Hepatocyte (in vitro differentiated cells): ENCODE results near the gene CCDC24. TPM values are rescaled to one million over a fixed set of nuclear protein-coding genes. Genes with fewer than 3 reads are reported as not detected.

ENCODE experiments used
- DNase-seq: peaks from one replicate; pipeline ENCODE4 v3.0.0-alpha.2; 2016; ENCODE audit warnings: low spot score
- H2AFZ ChIP-seq: fragments of 200-600 bp; sonication (generic); 2 replicates; pipeline ENCODE4 v1.6.0; 2016; ENCODE audit warnings: antibody characterized with exemption, mild to moderate bottlenecking
- H3K27ac ChIP-seq: fragments of 200-600 bp; sonication (generic); 2 replicates; pipeline ENCODE4 v1.5.1; 2016; ENCODE audit warnings: mild to moderate bottlenecking
- H3K27me3 ChIP-seq: fragments of 200-600 bp; sonication (generic); 2 replicates; pipeline ENCODE4 v1.6.1; 2016
- H3K36me3 ChIP-seq: fragments of 200-600 bp; sonication (generic); replicated peaks from 2 replicates; pipeline ENCODE4 v1.5.1; 2016; ENCODE audit warnings: low read depth; ENCODE audit not compliant: insufficient read depth
- H3K4me1 ChIP-seq: fragments of 200-600 bp; sonication (generic); 2 replicates; pipeline ENCODE4 v1.5.1; 2016; ENCODE audit warnings: mild to moderate bottlenecking, moderate library complexity; ENCODE audit not compliant: insufficient read depth
- H3K4me2 ChIP-seq: fragments of 200-600 bp; sonication (generic); 2 replicates; pipeline ENCODE4 v1.6.0; 2016
- H3K4me3 ChIP-seq: fragments of 200-600 bp; sonication (generic); 2 replicates; pipeline ENCODE4 v1.5.1; 2016; ENCODE audit warnings: mild to moderate bottlenecking
- H3K79me2 ChIP-seq: fragments of 200-600 bp; sonication (generic); 2 replicates; pipeline ENCODE4 v1.6.0; 2017; ENCODE audit warnings: mild to moderate bottlenecking
- H3K9me2 ChIP-seq: fragments of 200-600 bp; sonication (generic); replicated peaks from 2 replicates; pipeline ENCODE4 v1.6.0; 2017; ENCODE audit warnings: mild to moderate bottlenecking; ENCODE audit not compliant: insufficient read depth
- H3K9me3 ChIP-seq: fragments of 200-600 bp; sonication (generic); 2 replicates; pipeline ENCODE4 v1.5.1; 2016; ENCODE audit warnings: low read depth, mild to moderate bottlenecking
- H4K20me1 ChIP-seq: fragments of 200-600 bp; sonication (generic); 2 replicates; pipeline ENCODE4 v1.6.0; 2016; ENCODE audit warnings: mild to moderate bottlenecking; ENCODE audit not compliant: insufficient read depth, poor library complexity, severe bottlenecking
- EZH2 ChIP-seq: fragments of 200-600 bp; sonication (generic); IDR thresholded peaks from 2 replicates; pipeline ENCODE4 v1.6.1; 2016; ENCODE audit warnings: antibody characterized with exemption, mild to moderate bottlenecking, borderline replicate concordance
- EZH2phosphoT487 ChIP-seq: fragments of 200-600 bp; sonication (generic); IDR thresholded peaks from one replicate; pipeline ENCODE4 v1.6.1; 2018; ENCODE audit warnings: antibody characterized with exemption, mild to moderate bottlenecking, low read depth, moderate library complexity; ENCODE audit not compliant: unreplicated experiment, severe bottlenecking
- WGBS: methylation state at CpG from one replicate; pipeline ENCODE4 v1.1.6; 2016; ENCODE audit warnings: low lambda C conversion rate; ENCODE audit errors: missing lambda C conversion rate; 5-methylcytosine and 5-hydroxymethylcytosine counted together
- polyA plus RNA-seq: library from polyadenylated mRNA; unstranded; fragments of >200 nt; fragmentation: Nextera tagmentation; extraction: Ambion mirVana; gene quantifications from 2 replicates; pipeline ENCODE4 v1.2.1, GENCODE V29; 2016
- total RNA-seq: library from RNA; depleted of rRNA; stranded (reverse); fragments of >200 nt; gene quantifications from 2 replicates; pipeline ENCODE4 v1.2.3, GENCODE V29; 2014
- TF ChIP-seq, protein P1 (sequence below): fragments of 200-600 bp; sonication (generic); IDR thresholded peaks from 2 replicates; pipeline ENCODE4 v1.5.1; 2016; ENCODE audit warnings: antibody characterized with exemption, mild to moderate bottlenecking; ENCODE audit not compliant: poor library complexity

The CCDC24 gene
- total and polyA plus RNA-seq, 2 experiments from 2014 or later: 13.2 to 23.7 TPM

DNA sequence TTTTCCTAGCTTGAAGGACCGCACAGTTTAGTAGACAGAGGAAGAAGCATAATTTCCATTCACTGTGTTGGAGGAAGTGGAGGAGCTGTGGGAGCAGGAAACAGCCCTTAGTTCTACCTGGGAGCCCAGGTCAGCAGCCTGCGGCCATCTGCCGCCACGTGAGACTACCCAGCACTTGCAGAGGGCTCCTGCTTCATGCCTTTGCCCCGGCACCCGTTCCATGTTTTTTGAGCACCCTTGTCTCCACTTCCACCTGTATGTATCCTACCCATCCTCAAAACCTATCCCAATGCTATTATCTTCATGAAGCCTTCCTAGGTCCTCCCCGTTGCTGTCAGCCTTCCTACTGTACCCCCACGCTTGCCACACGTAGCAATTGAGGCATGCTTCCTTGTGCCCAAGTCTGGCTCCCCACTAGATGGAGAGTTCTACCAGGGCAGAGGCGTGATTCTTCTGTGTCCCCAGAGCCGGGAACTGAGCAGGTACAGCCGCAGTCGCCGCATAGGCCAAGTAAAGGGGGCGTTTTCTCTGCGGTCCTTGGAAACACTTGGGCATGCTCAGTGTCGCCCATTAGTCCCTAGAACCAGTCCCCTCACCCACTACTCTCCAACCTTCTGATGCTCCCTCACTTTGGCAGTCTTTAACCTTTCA is 38.0 kb downstream of the CCDC24 start:
- Histone ChIP-seq H3K9me2 (no peaks in the 10 kb centered on the region), H3K9me3 (no peaks in the 10 kb centered on the region), H4K20me1 (no peaks in the 10 kb centered on the region), H3K4me3 (peak overlapping the region; percentile 48), H3K4me2 (peak overlapping the region; percentile 86), H3K27me3 (no peaks in the 10 kb centered on the region), H2AFZ (peak overlapping the region; percentile 73), H3K27ac (peak overlapping the region; percentile 84), H3K4me1 (peaks cover 23% of the 10 kb centered on the region), H3K79me2 (peaks cover 9% of the 10 kb centered on the region), H3K36me3 (no peaks in the 10 kb centered on the region)
- WGBS: 37% methylated on average over 17 of the region's 17 CpGs
- peak; percentile 67 for DNase-seq
- TF ChIP-seq, protein P1, sequence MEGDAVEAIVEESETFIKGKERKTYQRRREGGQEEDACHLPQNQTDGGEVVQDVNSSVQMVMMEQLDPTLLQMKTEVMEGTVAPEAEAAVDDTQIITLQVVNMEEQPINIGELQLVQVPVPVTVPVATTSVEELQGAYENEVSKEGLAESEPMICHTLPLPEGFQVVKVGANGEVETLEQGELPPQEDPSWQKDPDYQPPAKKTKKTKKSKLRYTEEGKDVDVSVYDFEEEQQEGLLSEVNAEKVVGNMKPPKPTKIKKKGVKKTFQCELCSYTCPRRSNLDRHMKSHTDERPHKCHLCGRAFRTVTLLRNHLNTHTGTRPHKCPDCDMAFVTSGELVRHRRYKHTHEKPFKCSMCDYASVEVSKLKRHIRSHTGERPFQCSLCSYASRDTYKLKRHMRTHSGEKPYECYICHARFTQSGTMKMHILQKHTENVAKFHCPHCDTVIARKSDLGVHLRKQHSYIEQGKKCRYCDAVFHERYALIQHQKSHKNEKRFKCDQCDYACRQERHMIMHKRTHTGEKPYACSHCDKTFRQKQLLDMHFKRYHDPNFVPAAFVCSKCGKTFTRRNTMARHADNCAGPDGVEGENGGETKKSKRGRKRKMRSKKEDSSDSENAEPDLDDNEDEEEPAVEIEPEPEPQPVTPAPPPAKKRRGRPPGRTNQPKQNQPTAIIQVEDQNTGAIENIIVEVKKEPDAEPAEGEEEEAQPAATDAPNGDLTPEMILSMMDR: no peak
- TF ChIP-seq EZH2: no peak
- no peak for TF ChIP-seq EZH2phosphoT487

DNA sequence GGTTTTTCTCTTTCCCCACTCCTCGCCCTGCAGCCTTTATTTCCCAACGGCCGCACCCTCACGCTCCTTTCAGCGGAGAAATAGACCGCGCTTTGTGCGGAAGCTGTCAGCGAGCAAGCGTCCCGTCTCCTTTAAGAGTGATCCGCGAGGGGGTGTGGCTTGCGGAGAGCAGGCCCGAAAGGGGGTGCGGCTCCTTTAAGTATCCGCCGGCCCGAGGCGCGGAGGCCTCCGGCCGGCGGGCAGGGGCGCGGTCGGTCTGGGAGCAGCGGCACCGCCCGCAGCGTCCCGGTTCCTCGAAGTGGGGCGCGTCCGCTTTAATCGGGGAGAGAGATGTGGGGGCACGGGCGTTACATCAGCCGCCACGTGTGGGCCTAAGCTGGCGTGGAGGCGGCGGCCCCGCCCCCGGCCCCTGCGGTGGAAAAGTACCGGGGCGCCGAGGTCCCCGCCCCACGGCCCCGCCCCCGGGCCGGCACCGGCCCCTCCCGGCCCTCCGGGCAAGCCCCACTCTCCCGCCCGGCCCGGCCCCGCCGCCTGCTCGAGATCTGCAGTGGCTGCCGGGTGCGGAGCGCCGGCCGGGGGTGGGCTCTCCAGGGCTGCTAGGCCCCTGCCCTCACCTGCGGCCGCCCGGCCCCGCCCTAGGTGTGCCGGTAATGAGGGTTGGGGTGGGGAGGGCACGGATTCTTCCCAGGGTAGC is 38.7 kb downstream of the CCDC24 start:
- peaks cover 23% of the 10 kb centered on the region for H3K4me1 ChIP-seq
- 2% methylated on average over 37 of the region's 75 CpGs for WGBS
- TF ChIP-seq EZH2phosphoT487 (no peak), EZH2 (no peak)
- TF ChIP-seq, protein P1: no peak

DNA sequence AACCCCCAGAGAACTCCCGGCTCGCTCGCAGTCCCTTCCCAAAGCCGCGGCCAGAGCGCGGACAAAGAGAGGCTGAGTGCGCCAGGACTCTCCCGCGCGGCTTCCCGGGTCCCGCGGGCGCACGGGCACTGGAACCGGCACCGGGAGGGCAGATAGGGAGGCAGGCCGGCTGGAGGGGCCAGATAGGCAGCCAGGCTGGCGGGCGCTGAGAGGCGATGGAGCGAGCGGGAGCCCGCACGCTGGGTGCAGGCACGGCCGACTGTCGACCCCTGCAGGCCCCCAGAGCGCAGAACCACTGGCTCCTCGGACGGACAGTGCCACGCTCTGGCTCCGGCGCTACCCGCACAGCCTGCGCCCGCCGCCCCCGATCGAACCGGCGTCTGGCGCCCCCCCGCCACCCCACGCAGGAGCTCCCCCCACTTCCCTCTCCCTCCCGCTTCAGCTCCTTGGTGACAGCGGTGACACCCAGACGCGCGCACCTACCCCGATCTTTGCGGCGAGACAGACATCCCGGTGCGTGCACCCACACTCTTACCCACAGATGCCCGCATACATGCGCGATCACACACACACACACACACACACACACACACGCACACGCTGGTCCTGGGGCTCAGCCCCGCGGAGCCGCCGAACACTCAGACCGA is 39.3 kb downstream of the CCDC24 start:
- Histone ChIP-seq H3K9me3 (no peaks in the 10 kb centered on the region), H3K4me3 (peak overlapping the region; percentile 48), H3K4me2 (peak overlapping the region; percentile 86), H3K4me1 (peaks cover 26% of the 10 kb centered on the region), H3K27ac (peak overlapping the region; percentile 84), H2AFZ (peak overlapping the region; percentile 66), H3K79me2 (peaks cover 9% of the 10 kb centered on the region), H3K27me3 (no peaks in the 10 kb centered on the region), H3K9me2 (no peaks in the 10 kb centered on the region), H4K20me1 (no peaks in the 10 kb centered on the region), H3K36me3 (no peaks in the 10 kb centered on the region)
- DNase-seq: peak; percentile 81
- WGBS: under 1% methylated on average over 42 of the region's 66 CpGs
- TF ChIP-seq EZH2: no peak
- TF ChIP-seq, protein P1: peak; percentile 33

More for the DNA sequence above, 38.7 kb downstream of the CCDC24 start:
- Histone ChIP-seq H3K36me3 (no peaks in the 10 kb centered on the region), H4K20me1 (no peaks in the 10 kb centered on the region), H3K9me3 (no peaks in the 10 kb centered on the region), H3K79me2 (peaks cover 9% of the 10 kb centered on the region), H3K27me3 (no peaks in the 10 kb centered on the region), H3K27ac (peak overlapping the region; percentile 84), H3K4me2 (peak overlapping the region; percentile 86), H3K4me3 (peak overlapping the region; percentile 48), H2AFZ (peak overlapping the region; percentile 73), H3K9me2 (no peaks in the 10 kb centered on the region)
- peak; percentile 96 for DNase-seq
